SK-N-SH treated with all-trans-retinoic acid at 6 μM for 48 hours (cell line): ENCODE results near the gene CCDC167.

ENCODE experiments used
- OSR1 ChIP-seq: fragments of 250-450 bp; sonication (Bioruptor Pico); IDR thresholded peaks from 2 replicates; pipeline ENCODE4 v1.8.0; 2022; ENCODE audit warnings: moderate library complexity, mild to moderate bottlenecking, inconsistent platforms
- PPARA ChIP-seq: fragments of 250-450 bp; sonication (Bioruptor Pico); IDR thresholded peaks from 2 replicates; pipeline ENCODE4 v1.5.0; 2020; ENCODE audit warnings: mild to moderate bottlenecking, borderline replicate concordance
- ZC3H10 ChIP-seq: fragments of 250-450 bp; sonication (Bioruptor Pico); IDR thresholded peaks from 2 replicates; pipeline ENCODE4 v1.5.1; 2021; ENCODE audit warnings: mild to moderate bottlenecking, moderate library complexity
- ZFP30 ChIP-seq: fragments of 450-650 bp; formaldehyde crosslinking; IDR thresholded peaks from 2 replicates; pipeline ENCODE4 v1.5.0; 2022; ENCODE audit warnings: mild to moderate bottlenecking, moderate library complexity
- TF ChIP-seq, protein P1 (sequence below): fragments of 250-450 bp; sonication (Bioruptor Pico); IDR thresholded peaks from 2 replicates; pipeline ENCODE4 v1.8.0; 2021; ENCODE audit warnings: low read depth, mild to moderate bottlenecking, moderate library complexity, borderline replicate concordance

Gene CCDC167

DNA sequence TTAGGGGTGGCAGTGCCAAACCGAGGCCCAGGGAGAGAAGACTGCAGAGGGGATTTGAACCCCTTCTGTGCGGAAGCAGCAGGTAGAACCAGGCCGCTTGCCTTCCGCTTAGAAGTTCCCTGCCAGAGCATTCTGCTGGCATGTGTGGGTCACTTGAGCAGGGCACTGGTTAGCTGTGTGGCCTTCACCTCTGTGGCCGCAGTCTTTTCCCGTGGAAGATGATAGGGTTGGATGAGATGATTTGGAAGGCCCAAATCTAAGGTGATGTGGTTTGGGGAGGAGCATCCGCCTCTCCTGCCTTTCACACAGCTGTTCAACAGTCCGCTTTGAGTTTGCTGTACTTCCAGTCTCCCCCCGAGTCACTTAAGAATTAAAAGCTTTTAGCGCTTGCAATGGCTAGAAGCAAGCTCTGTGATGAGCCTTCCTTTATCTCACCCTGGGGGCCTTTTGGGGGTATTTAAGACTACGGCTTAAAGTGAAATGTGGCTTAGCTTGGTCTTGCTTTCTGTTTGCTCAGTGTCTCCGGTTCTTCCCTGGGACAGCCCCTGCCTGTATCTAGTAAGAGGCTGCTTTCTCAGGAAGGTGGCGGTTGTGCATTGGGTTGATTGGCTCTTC, 65.9 kb downstream of the CCDC167 start (continued):
- TF ChIP-seq, protein P1, sequence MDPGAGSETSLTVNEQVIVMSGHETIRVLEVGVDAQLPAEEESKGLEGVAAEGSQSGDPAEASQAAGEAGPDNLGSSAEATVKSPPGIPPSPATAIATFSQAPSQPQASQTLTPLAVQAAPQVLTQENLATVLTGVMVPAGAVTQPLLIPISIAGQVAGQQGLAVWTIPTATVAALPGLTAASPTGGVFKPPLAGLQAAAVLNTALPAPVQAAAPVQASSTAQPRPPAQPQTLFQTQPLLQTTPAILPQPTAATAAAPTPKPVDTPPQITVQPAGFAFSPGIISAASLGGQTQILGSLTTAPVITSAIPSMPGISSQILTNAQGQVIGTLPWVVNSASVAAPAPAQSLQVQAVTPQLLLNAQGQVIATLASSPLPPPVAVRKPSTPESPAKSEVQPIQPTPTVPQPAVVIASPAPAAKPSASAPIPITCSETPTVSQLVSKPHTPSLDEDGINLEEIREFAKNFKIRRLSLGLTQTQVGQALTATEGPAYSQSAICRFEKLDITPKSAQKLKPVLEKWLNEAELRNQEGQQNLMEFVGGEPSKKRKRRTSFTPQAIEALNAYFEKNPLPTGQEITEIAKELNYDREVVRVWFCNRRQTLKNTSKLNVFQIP = no peak
- TF ChIP-seq PPARA = no peak
- TF ChIP-seq ZC3H10 (CRISPR knock-in tag) = no peak
- TF ChIP-seq OSR1 = no peak
- no peak for TF ChIP-seq ZFP30 (CRISPR knock-in tag)
- TF ChIP-seq, all 23 proteins: peak for 0
